Activated B cell treated with CpG ODN at 0.5 μM for 24 hours (primary cell): ENCODE results near the gene ARHGAP15. TPM values are rescaled to one million over a fixed set of nuclear protein-coding genes. Genes with fewer than 3 reads are reported as not detected.

Experiments used
- ATAC-seq: fragments of 200-7000 bp; cut with Tn5 transposase; one replicate; pipeline ENCODE4 v1.10.0; 2021; ENCODE audit warnings: low read depth, mild to moderate bottlenecking, moderate library complexity
- CTCF ChIA-PET: fragments of 350-600 bp; sonication (Branson Sonifier 250); formaldehyde crosslinking; loops from one replicate; lab custom pipeline; 2021; ENCODE audit warnings: antibody characterized with exemption; lab: Charles Lee
- POLR2A ChIA-PET: fragments of 350-600 bp; sonication (Branson Sonifier 250); formaldehyde crosslinking; loops from one replicate; lab custom pipeline; 2021; ENCODE audit warnings: antibody characterized with exemption; lab: Charles Lee
- DNase-seq: peaks from one replicate; pipeline ENCODE4 v3.0.0; 2022
- H3K27ac Mint-ChIP-seq: one replicate; pipeline ENCODE4 v1.8.0; 2020; ENCODE audit warnings: mixed read lengths
- H3K27me3 Mint-ChIP-seq: one replicate; pipeline ENCODE4 v1.8.0; 2021; ENCODE audit warnings: mixed read lengths
- H3K36me3 Mint-ChIP-seq: one replicate; pipeline ENCODE4 v1.8.0; 2021; ENCODE audit warnings: low read depth, mixed read lengths
- H3K4me1 Mint-ChIP-seq: one replicate; pipeline ENCODE4 v1.8.0; 2021; ENCODE audit warnings: mixed read lengths
- H3K4me3 Mint-ChIP-seq: one replicate; pipeline ENCODE4 v1.8.0; 2020; ENCODE audit warnings: mild to moderate bottlenecking, mixed read lengths
- H3K9me3 Mint-ChIP-seq: one replicate; pipeline ENCODE4 v1.8.0; 2020; ENCODE audit warnings: mixed read lengths
- intact Hi-C: fragments of 100-400 bp; cut with micrococcal nuclease; formaldehyde crosslinking; loops from one replicate; pipeline ENCODE4 v1.15.1; 2024
- total RNA-seq: library from RNA; stranded (reverse); gene quantifications from 2 replicates; pipeline ENCODE4 v1.2.3, GENCODE V29; 2022
- TF ChIP-seq, protein P1 (sequence below): fragments of 200-600 bp; IDR thresholded peaks from one replicate; pipeline ENCODE4 v1.8.0; 2022; ENCODE audit warnings: antibody characterized with exemption, mild to moderate bottlenecking

The ARHGAP15 gene
- total RNA-seq, 1 donor from 2014 or later: 112 TPM

DNA sequence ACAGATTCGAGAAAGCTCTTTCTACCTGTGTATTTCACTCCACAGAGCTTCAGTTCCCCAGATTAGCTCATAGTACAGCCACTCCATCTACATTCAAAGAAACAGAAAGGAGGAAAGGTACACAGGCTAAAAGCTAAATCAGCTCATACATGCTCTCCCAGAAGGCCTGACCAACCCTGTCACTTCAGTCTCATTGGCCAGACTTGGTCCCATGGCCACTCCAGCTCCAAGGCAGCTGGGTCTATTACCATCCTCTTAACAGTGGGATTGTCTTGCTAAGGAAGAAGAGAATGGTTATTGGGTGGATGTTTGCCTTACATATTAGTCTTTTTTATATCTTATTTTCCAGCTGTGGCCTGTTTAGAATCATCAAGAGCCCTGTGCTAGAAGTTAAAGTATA, 572.6 kb downstream of the ARHGAP15 start:
- Mint-ChIP-seq H3K36me3 (peaks cover 54% of the 10 kb centered on the region), H3K4me3 (no peak overlapping the region), H3K27ac (no peak overlapping the region), H3K9me3 (no peaks in the 10 kb centered on the region), H3K27me3 (no peaks in the 10 kb centered on the region), H3K4me1 (no peaks in the 10 kb centered on the region)
- TF ChIP-seq, protein P1, sequence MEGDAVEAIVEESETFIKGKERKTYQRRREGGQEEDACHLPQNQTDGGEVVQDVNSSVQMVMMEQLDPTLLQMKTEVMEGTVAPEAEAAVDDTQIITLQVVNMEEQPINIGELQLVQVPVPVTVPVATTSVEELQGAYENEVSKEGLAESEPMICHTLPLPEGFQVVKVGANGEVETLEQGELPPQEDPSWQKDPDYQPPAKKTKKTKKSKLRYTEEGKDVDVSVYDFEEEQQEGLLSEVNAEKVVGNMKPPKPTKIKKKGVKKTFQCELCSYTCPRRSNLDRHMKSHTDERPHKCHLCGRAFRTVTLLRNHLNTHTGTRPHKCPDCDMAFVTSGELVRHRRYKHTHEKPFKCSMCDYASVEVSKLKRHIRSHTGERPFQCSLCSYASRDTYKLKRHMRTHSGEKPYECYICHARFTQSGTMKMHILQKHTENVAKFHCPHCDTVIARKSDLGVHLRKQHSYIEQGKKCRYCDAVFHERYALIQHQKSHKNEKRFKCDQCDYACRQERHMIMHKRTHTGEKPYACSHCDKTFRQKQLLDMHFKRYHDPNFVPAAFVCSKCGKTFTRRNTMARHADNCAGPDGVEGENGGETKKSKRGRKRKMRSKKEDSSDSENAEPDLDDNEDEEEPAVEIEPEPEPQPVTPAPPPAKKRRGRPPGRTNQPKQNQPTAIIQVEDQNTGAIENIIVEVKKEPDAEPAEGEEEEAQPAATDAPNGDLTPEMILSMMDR: no peak
- CTCF ChIA-PET: no interaction called here
- no peak for ATAC-seq
- no peak for DNase-seq
- POLR2A ChIA-PET: no interaction called here
- intact Hi-C loops: no loop called here

DNA sequence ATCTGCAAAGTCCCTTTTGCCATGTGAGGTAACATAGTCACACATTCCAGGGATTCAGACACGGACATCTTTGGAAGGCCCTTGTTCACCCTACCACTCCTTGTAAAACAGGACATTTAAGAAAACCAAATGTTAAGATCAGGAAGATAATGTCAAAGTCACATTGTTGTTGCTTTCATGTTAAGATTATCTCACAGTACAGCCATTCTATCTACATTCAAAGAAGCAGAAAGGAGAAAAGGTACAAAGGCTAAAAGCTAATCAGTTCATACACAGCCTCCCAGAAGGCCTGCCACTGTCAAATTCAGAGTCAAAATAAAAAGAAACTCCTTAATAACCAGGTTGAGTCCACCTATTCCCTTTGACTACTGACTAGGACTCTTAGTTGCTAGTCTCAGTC, 573.7 kb downstream of the ARHGAP15 start:
- ChIA-PET CTCF (no interaction called here), POLR2A (no interaction called here)
- no peak for DNase-seq
- no peak overlapping the region for H3K4me3 Mint-ChIP-seq
- no peaks in the 10 kb centered on the region for H3K9me3 Mint-ChIP-seq
- ATAC-seq: no peak
- intact Hi-C loops: no loop called here
- no peaks in the 10 kb centered on the region for H3K27me3 Mint-ChIP-seq
- no peaks in the 10 kb centered on the region for H3K4me1 Mint-ChIP-seq
- peaks cover 63% of the 10 kb centered on the region for H3K36me3 Mint-ChIP-seq
- no peak overlapping the region for H3K27ac Mint-ChIP-seq
- TF ChIP-seq, protein P1: no peak

DNA sequence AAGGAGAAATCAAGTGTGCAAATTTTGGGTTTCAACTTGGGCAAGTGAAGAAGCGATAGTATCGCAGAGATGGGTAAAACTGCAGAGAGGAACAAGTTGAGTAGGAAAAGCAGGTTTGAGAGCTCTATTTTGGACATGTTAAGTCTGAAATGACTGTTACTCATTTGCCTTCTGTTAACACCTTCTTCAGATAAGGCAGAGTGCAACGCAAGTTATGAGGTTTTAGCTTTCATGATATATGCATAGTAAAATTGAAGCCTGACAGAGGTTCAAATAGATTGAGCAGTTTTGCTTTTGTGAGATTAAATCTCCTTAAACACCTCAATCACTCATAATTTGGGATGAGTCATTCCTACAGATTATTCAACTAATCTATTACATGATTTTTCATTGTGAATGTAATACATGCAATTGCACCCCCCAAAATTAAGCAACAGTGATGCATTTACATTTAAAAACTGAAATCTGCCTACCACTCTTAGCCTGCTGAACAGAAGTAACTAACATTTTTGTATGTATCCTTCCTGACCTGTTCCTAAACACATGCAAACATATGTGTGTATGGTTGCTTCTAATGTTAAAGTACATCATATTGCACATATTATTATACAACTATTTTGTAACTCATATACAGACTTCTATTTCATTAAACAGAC, 575.4 kb downstream of the ARHGAP15 start:
- DNase-seq: no peak
- ChIA-PET POLR2A (no interaction called here), CTCF (no interaction called here)
- no peaks in the 10 kb centered on the region for H3K9me3 Mint-ChIP-seq
- TF ChIP-seq, protein P1: no peak
- H3K27me3 Mint-ChIP-seq: no peaks in the 10 kb centered on the region
- ATAC-seq: no peak
- no peak overlapping the region for H3K4me3 Mint-ChIP-seq
- peaks cover 69% of the 10 kb centered on the region for H3K36me3 Mint-ChIP-seq
- peak overlapping the region; percentile 20 for H3K27ac Mint-ChIP-seq
- H3K4me1 Mint-ChIP-seq: no peaks in the 10 kb centered on the region
- intact Hi-C loops: no loop called here

DNA sequence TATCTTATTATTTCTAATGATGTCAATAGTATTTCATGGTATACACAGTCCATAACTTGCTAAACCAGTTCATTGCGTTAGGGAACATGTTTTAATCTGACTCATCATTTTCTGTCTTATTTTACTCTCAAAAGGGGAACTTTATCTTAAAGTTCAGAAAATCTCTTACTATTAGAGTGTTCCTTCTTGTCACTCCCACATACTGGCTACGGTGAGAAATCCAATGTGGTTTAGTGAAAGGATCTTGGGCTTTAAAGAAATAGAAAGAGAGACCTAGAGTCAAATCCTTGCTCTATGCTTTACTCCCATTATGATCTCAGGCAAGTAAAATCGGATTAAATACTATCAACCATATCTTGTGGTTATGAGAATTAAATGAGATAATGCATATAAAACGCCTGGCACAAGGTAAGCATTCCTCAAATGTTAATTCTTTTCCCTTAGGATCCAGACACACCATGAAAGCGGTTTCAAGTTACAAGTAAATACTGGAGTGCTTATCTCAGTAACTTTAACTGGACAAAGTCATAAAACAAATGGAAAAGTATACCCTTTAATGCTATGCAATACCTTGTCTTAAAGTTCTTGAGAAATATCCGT, 576.0 kb downstream of the ARHGAP15 start:
- no peaks in the 10 kb centered on the region for H3K4me1 Mint-ChIP-seq
- ATAC-seq (no peak), DNase-seq (no peak)
- H3K27me3 Mint-ChIP-seq: no peaks in the 10 kb centered on the region
- POLR2A ChIA-PET: no interaction called here
- CTCF ChIA-PET: no interaction called here
- H3K27ac Mint-ChIP-seq: no peak overlapping the region
- H3K4me3 Mint-ChIP-seq: no peak overlapping the region
- H3K36me3 Mint-ChIP-seq: peaks cover 74% of the 10 kb centered on the region
- H3K9me3 Mint-ChIP-seq: no peaks in the 10 kb centered on the region
- intact Hi-C loops: no loop called here
- TF ChIP-seq, protein P1: no peak

DNA sequence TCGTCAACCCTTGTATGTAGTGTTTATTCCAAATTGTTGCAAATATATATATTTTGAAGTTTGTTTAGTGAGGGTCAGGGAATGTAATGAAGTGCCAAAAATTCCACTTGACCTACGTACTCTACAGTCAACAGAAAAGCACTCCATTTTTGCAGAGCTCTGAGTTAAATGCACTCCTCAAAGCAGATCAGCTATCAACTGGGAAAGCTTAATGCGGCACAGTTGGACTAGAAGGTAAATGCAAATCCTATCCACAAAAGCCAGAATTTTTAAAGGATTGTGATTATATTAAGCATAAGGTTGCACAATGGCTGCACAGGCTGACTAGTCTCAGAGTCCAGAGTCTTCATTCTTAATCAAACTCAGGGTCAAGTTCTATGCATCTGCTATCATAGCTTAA, 577.1 kb downstream of the ARHGAP15 start:
- Mint-ChIP-seq H3K4me3 (no peak overlapping the region), H3K36me3 (peaks cover 81% of the 10 kb centered on the region), H3K4me1 (no peaks in the 10 kb centered on the region), H3K9me3 (peaks cover 5% of the 10 kb centered on the region), H3K27me3 (no peaks in the 10 kb centered on the region), H3K27ac (no peak overlapping the region)
- TF ChIP-seq, protein P1: no peak
- DNase-seq (no peak), ATAC-seq (no peak)
- intact Hi-C loops: no loop called here
- ChIA-PET CTCF (no interaction called here), POLR2A (no interaction called here)
